ENCODE results near the gene MRPL41. TPM values are rescaled to one million over a fixed set of nuclear protein-coding genes. Genes with fewer than 3 reads are reported as not detected.

The MRPL41 gene
- total RNA-seq, 4 donors from 2014 or later: 46.5 to 65.1 (median 55.8) TPM

DNA sequence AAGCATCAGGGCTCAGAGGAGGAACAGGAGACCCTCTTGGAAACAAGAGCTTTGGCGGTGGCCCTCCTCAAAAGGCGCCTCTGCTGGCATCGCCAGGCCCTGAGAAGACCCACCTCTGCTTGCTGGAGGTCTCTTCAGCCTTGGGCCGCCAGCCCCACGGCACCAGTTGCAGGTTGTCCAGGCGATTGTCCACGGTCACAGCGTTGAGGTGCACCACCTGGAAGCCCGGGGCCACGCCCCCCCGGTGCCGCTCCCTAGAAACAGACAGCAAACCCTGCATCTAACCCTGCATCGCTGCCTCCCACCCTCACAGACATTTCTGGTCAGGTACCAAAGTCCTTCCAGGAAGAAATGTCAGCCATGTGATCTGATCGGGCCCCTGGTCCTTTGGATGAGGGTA, 35.2 kb downstream of the MRPL41 start:
- ATAC-seq: no peak
- H3K4me3 ChIP-seq: no peak overlapping the region
- H3K36me3 ChIP-seq: peaks cover 0 to 68% of the 10 kb centered on the region in 2 donors
- WGBS, 2 donors (ENCODE audit: low coverage in 1 of 2): 80 to 83% methylated on average over 1 to 6 of the region's 14 CpGs
- peaks cover 0 to 31% (median 6%) of the 10 kb centered on the region in 3 donors for H3K4me1 ChIP-seq
- H3K27me3 ChIP-seq: no peaks in the 10 kb centered on the region
- H3K27ac ChIP-seq: no peak overlapping the region
- H3K9me3 ChIP-seq: no peaks in the 10 kb centered on the region
- no peak for TF ChIP-seq POLR2AphosphoS5 (IDR thresholded peaks at IDR 0.05)
- TF ChIP-seq EP300 (IDR thresholded peaks at IDR 0.05): no peak
- TF ChIP-seq, protein P1, sequence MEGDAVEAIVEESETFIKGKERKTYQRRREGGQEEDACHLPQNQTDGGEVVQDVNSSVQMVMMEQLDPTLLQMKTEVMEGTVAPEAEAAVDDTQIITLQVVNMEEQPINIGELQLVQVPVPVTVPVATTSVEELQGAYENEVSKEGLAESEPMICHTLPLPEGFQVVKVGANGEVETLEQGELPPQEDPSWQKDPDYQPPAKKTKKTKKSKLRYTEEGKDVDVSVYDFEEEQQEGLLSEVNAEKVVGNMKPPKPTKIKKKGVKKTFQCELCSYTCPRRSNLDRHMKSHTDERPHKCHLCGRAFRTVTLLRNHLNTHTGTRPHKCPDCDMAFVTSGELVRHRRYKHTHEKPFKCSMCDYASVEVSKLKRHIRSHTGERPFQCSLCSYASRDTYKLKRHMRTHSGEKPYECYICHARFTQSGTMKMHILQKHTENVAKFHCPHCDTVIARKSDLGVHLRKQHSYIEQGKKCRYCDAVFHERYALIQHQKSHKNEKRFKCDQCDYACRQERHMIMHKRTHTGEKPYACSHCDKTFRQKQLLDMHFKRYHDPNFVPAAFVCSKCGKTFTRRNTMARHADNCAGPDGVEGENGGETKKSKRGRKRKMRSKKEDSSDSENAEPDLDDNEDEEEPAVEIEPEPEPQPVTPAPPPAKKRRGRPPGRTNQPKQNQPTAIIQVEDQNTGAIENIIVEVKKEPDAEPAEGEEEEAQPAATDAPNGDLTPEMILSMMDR (IDR thresholded peaks at IDR 0.05): no peak
- no peak for TF ChIP-seq POLR2A (IDR thresholded peaks at IDR 0.05)

DNA sequence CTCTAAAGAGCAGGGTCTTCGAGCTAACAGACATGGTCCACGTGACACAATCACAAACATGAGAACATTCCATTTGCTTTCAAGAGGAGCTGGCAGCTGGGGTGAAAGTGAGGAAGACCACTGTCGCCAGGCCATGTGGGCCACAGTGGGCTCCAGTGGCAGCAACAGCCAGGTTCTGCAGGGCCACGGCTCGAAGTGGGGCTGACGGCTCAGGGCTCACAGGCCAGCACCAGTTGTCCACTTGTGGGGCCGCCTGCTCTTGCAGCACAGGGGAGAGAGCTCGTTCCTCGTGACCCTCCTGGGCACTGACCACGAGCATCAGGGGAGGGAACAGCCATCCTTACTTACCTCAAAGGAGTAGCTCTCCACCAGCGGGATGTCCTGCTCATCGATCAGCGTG, 36.6 kb downstream of the MRPL41 start:
- no peak for ATAC-seq
- Histone ChIP-seq H3K4me3 (no peak overlapping the region), H3K9me3 (no peaks in the 10 kb centered on the region), H3K36me3 (peaks cover 0 to 53% of the 10 kb centered on the region in 2 donors), H3K27ac (no peak overlapping the region), H3K4me1 (peaks cover 0 to 31% (median 6%) of the 10 kb centered on the region in 3 donors), H3K27me3 (no peaks in the 10 kb centered on the region)
- WGBS, 2 donors (ENCODE audit: low coverage in 1 of 2): 93 to 94% methylated on average over 2 to 5 of the region's 13 CpGs
- TF ChIP-seq EP300 (IDR thresholded peaks at IDR 0.05): no peak
- TF ChIP-seq, protein P1 (IDR thresholded peaks at IDR 0.05): no peak
- TF ChIP-seq POLR2AphosphoS5 (IDR thresholded peaks at IDR 0.05): no peak
- TF ChIP-seq POLR2A (IDR thresholded peaks at IDR 0.05): no peak

DNA sequence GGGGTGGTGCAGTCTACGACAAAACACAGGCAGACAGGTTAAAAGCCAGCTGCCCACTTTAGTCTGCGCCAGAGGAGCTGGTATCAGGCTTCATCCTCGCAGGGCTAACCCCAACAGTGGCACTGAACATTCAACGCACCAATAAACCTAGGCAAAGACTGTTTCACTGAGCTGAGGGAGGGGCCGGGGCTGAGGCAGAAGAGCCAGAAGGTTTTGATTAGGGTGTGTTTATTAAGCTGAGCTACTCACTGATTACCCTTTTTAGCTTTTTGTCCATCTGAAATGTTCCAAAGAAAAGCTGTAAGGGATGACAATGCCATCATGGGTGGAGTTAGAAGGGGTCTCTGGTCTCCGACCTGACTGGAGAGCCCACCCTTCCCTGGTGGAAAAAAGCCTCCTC, 37.2 kb downstream of the MRPL41 start:
- Histone ChIP-seq H3K4me1 (peaks cover 0 to 31% (median 6%) of the 10 kb centered on the region in 3 donors), H3K27me3 (no peaks in the 10 kb centered on the region), H3K9me3 (no peaks in the 10 kb centered on the region), H3K27ac (no peak overlapping the region), H3K36me3 (peaks cover 0 to 48% of the 10 kb centered on the region in 2 donors), H3K4me3 (no peak overlapping the region)
- no peak for ATAC-seq
- TF ChIP-seq POLR2A (IDR thresholded peaks at IDR 0.05) (no peak), POLR2AphosphoS5 (IDR thresholded peaks at IDR 0.05) (no peak), EP300 (IDR thresholded peaks at IDR 0.05) (no peak)
- TF ChIP-seq, protein P1 (IDR thresholded peaks at IDR 0.05): no peak
- 74 to 90% methylated on average over 3 of the region's 6 CpGs for WGBS, 2 donors (ENCODE audit: low coverage in 1 of 2)

DNA sequence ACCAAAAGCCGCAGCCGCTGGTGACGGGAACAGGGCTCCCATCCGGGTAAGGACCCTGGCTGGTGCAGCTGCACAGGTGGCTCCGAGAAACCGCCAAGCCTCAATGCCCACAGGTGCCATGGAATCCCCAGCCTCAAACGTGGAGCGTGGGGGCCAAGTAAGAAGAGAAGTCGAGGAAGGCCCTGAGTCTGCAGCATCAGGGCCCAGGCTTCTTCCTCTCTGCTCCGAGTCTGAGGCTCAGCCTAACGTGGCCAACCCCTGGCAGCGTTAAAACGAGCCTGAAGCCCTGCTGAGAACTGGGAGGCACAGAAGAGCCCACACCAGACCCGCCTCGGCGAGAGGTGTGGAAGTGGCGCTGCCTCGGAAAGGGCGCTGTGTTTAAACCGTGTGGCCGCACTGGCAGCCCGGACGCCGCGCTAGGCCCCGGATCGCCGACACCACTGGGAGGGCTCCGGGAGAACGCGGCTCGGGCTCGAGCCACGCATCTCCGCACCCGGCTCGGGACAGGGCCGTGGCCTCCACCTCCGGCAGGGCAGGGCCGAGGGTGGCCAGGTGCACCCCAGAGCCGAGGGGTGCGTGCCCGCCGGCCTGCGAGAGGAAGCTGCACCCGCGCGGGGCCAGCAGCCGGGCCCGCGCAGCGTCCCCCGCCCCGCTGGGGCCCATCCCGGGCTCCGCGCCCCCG, 37.9 kb downstream of the MRPL41 start:
- 0% methylated on average over 6 of the region's 58 CpGs; no CpG with 5 or more reads in 1 of the 2 donors for WGBS, 2 donors (ENCODE audit: low coverage in 1 of 2)
- H3K27ac ChIP-seq: peak overlapping the region in 3 of 4 donors; percentile 63 to 82 (median 70)
- peaks cover 0 to 41% of the 10 kb centered on the region in 2 donors for H3K36me3 ChIP-seq
- no peaks in the 10 kb centered on the region for H3K27me3 ChIP-seq
- ATAC-seq: peak; percentile 16
- no peaks in the 10 kb centered on the region for H3K9me3 ChIP-seq
- peak overlapping the region; percentile 67 to 79 for H3K4me3 ChIP-seq
- H3K4me1 ChIP-seq: peaks cover 0 to 31% (median 6%) of the 10 kb centered on the region in 3 donors
- TF ChIP-seq POLR2AphosphoS5 (IDR thresholded peaks at IDR 0.05) (no peak), EP300 (IDR thresholded peaks at IDR 0.05) (no peak), POLR2A (IDR thresholded peaks at IDR 0.05) (no peak)
- TF ChIP-seq, protein P1 (IDR thresholded peaks at IDR 0.05): no peak

DNA sequence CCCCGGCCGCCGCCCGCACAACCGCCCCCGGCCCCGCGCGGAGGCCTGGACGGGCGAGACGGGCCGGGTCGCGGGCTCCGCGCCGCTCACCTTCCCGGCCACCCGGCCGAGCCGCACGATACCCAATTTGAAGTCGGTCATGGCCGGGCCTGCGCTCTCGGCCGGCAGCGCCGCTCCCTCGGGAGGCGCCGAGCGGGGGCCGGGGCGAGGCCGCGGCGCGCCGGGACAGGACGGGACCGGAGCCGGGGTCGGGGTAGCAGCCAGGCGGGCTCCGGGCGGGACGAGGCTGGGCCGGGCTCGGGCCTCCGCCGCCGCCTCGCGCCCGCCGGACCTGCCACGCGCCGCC, 38.4 kb downstream of the MRPL41 start:
- Histone ChIP-seq H3K27ac (peak overlapping the region in 3 of 4 donors; percentile 63 to 82 (median 70)), H3K36me3 (peaks cover 0 to 36% of the 10 kb centered on the region in 2 donors), H3K9me3 (no peaks in the 10 kb centered on the region), H3K4me1 (peaks cover 0 to 31% (median 6%) of the 10 kb centered on the region in 3 donors), H3K27me3 (no peaks in the 10 kb centered on the region), H3K4me3 (peak overlapping the region; percentile 67 to 79)
- TF ChIP-seq POLR2A (IDR thresholded peaks at IDR 0.05) (peak in 1 of 2 donors; percentile 41), POLR2AphosphoS5 (IDR thresholded peaks at IDR 0.05) (no peak), EP300 (IDR thresholded peaks at IDR 0.05) (no peak)
- TF ChIP-seq, protein P1 (IDR thresholded peaks at IDR 0.05): no peak
- peak; percentile 32 for ATAC-seq
- WGBS, 2 donors (ENCODE audit: low coverage in 1 of 2): 0% methylated on average over 11 of the region's 61 CpGs; no CpG with 5 or more reads in 1 of the 2 donors

All from gastroesophageal sphincter (tissue), 4 donors.